Measurements from ENCODE around the gene ANK3. TPM values are rescaled to one million over a fixed set of nuclear protein-coding genes. Genes with fewer than 3 reads are reported as not detected.
A peak's percentile ranks its signal among the peaks of the same experiment; 100 is the strongest.

ANK3 gene
- total RNA-seq (2021): 69.0 to 69.6 TPM (median 69.3 TPM) in 3 replicates
- Bru-seq, nascent RNA: percentile 77 among the genes with signal in this experiment
- long read RNA-seq, experiment 1, transcript ANK3-202 (21 exons, 3,811 nt): major isoform, 15 of 104 reads
- long read RNA-seq, experiment 1, partial matches to known transcripts: 29 of 104 reads
- long read RNA-seq, experiment 1, other reads (novel, unspliced or antisense): 59 of 104 reads
- long read RNA-seq, experiment 2, partial matches to known transcripts: 15 of 48 reads
- long read RNA-seq, experiment 2, other reads (novel, unspliced or antisense): 31 of 48 reads
- long read RNA-seq, experiment 3, partial matches to known transcripts: 3 of 8 reads
- long read RNA-seq, experiment 3, other reads (novel, unspliced or antisense): 4 of 8 reads

DNA sequence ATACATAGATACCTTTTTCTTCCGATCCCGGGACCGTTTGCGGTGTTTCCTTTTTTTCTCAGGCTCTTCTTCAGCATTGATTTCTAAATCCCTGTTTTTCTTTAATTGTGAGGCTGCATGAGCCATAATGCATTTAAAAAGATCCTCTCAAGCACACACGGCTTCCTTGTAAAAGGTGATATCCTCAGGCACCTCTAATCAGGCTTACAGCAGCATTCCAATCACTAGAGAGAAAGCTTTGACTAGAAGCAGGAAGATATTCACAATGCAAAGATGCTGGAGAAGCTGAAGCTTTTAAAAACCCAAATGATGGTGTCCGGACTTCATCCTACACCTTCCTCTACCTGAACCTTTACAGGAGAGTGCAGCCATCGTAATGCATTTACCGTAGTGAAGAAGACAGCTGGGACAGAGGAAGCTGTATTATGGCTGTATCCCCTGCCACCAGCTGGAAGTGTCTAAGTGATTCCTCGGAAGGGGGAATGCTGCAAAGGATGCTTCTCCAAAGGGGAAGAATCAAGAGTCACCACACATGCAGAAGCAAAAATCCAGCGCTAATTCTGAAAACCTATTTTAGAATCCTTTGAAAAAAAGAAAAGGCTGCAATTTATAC, at the start of gene ANK3:
TSS of gene ANK3 (minus strand) at position 463 of the 613 bp plus-strand sequence. CDS start at position 126, 337 bp downstream.
- ATAC-seq: peak; percentile 34
- CTCF ChIA-PET: interaction anchor here (0.6 to 1.7 kb wide), 3 partner anchors 54 to 1425 kb away, joined by 3 to 5 read pairs (median 4); no protein-coding TSS in a partner anchor
- TF ChIP-seq NFYB (CRISPR knock-in tag; conservative IDR thresholded peaks at IDR 0.05; ENCODE audit: low read depth) (no peak), CBFB (CRISPR knock-in tag; IDR thresholded peaks at IDR 0.05; ENCODE audit: low read depth) (no peak), SP1 (CRISPR knock-in tag; conservative IDR thresholded peaks at IDR 0.05) (no peak), ZNF138 (CRISPR knock-in tag; conservative IDR thresholded peaks at IDR 0.05) (no peak), RELA (CRISPR knock-in tag; IDR thresholded peaks at IDR 0.05; ENCODE audit: borderline replicate concordance) (no peak), SMAD4 (CRISPR knock-in tag; IDR thresholded peaks at IDR 0.05) (no peak), RORB (CRISPR knock-in tag; IDR thresholded peaks at IDR 0.05) (no peak), ZBTB21 (CRISPR knock-in tag; IDR thresholded peaks at IDR 0.05; ENCODE audit: borderline replicate concordance) (no peak), ELF4 (CRISPR knock-in tag; IDR thresholded peaks at IDR 0.05; ENCODE audit: low read depth) (no peak)
- TF ChIP-seq, protein P1, sequence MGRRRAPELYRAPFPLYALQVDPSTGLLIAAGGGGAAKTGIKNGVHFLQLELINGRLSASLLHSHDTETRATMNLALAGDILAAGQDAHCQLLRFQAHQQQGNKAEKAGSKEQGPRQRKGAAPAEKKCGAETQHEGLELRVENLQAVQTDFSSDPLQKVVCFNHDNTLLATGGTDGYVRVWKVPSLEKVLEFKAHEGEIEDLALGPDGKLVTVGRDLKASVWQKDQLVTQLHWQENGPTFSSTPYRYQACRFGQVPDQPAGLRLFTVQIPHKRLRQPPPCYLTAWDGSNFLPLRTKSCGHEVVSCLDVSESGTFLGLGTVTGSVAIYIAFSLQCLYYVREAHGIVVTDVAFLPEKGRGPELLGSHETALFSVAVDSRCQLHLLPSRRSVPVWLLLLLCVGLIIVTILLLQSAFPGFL (CRISPR knock-in tag; IDR thresholded peaks at IDR 0.05; ENCODE audit: borderline replicate concordance): no peak
- TF ChIP-seq, protein P2, sequence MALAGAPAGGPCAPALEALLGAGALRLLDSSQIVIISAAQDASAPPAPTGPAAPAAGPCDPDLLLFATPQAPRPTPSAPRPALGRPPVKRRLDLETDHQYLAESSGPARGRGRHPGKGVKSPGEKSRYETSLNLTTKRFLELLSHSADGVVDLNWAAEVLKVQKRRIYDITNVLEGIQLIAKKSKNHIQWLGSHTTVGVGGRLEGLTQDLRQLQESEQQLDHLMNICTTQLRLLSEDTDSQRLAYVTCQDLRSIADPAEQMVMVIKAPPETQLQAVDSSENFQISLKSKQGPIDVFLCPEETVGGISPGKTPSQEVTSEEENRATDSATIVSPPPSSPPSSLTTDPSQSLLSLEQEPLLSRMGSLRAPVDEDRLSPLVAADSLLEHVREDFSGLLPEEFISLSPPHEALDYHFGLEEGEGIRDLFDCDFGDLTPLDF (CRISPR knock-in tag; IDR thresholded peaks at IDR 0.05): no peak
- TF ChIP-seq, protein P3, sequence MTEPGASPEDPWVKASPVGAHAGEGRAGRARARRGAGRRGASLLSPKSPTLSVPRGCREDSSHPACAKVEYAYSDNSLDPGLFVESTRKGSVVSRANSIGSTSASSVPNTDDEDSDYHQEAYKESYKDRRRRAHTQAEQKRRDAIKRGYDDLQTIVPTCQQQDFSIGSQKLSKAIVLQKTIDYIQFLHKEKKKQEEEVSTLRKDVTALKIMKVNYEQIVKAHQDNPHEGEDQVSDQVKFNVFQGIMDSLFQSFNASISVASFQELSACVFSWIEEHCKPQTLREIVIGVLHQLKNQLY (CRISPR knock-in tag; IDR thresholded peaks at IDR 0.05): no peak
- DNase-seq (ENCODE audit: low spot score): no peak
- Mint-ChIP-seq H3K27me3 (ENCODE audit: low read depth) (peaks cover 17% of the 10 kb centered on the region), H3K4me1 (peaks cover 32% of the 10 kb centered on the region), H3K36me3 (no peaks in the 10 kb centered on the region), H3K27ac (no peak within 1 kb of the TSS; the same call in 1 of the 2 replicates), H3K4me3 (no peak within 1 kb of the TSS), H3K9me3 (no peaks in the 10 kb centered on the region)
- POLR2A ChIA-PET: no interaction called here

GRCh38 chr10:60434418-60435046, 44.9 kb upstream of the ANK3 start:
- no peaks in the 10 kb centered on the region for H3K36me3 Mint-ChIP-seq
- DNase-seq (ENCODE audit: low spot score): peak; percentile 15
- no peak overlapping the region for H3K4me3 Mint-ChIP-seq
- no peak for TF ChIP-seq ZNF219 (CRISPR knock-in tag; IDR thresholded peaks at IDR 0.05; ENCODE audit: borderline replicate concordance)
- TF ChIP-seq, protein P4, sequence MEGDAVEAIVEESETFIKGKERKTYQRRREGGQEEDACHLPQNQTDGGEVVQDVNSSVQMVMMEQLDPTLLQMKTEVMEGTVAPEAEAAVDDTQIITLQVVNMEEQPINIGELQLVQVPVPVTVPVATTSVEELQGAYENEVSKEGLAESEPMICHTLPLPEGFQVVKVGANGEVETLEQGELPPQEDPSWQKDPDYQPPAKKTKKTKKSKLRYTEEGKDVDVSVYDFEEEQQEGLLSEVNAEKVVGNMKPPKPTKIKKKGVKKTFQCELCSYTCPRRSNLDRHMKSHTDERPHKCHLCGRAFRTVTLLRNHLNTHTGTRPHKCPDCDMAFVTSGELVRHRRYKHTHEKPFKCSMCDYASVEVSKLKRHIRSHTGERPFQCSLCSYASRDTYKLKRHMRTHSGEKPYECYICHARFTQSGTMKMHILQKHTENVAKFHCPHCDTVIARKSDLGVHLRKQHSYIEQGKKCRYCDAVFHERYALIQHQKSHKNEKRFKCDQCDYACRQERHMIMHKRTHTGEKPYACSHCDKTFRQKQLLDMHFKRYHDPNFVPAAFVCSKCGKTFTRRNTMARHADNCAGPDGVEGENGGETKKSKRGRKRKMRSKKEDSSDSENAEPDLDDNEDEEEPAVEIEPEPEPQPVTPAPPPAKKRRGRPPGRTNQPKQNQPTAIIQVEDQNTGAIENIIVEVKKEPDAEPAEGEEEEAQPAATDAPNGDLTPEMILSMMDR (IDR thresholded peaks at IDR 0.05): peak; percentile 52; the same call in 1 of the 2 replicates
- no peak overlapping the region for H3K27ac Mint-ChIP-seq
- peaks cover 13% of the 10 kb centered on the region for H3K4me1 Mint-ChIP-seq
- no peaks in the 10 kb centered on the region for H3K27me3 Mint-ChIP-seq (ENCODE audit: low read depth)
- peak; percentile 48; the same call in 1 of the 2 replicates for ATAC-seq
- ChIA-PET CTCF (interaction anchor here (0.7 kb wide), 1 partner anchor 226 kb away, joined by 3 read pairs; no protein-coding TSS in a partner anchor), POLR2A (no interaction called here)
- H3K9me3 Mint-ChIP-seq: no peaks in the 10 kb centered on the region

DNA sequence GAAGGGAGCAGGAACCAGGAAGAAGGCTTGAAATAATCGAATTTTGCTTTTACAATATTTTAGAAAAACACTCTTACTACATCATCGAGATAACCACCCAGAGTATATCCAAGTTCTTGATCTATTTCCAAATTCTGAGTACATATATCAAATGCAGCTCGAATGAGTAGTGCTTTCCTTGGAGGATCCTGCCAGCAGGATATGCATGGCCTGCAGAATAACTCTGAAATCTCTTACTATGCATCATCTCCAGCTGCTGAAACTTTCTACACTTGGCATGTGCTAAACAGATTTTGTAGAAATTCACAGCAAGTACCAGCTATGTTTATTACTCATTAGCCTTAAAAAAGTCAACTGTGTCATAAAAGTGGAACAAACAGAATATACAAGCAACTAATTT, 44.0 kb upstream of the ANK3 start:
- Mint-ChIP-seq H3K36me3 (no peaks in the 10 kb centered on the region), H3K27ac (no peak overlapping the region), H3K4me3 (no peak overlapping the region), H3K27me3 (ENCODE audit: low read depth) (no peaks in the 10 kb centered on the region), H3K4me1 (peaks cover 13% of the 10 kb centered on the region), H3K9me3 (no peaks in the 10 kb centered on the region)
- DNase-seq (ENCODE audit: low spot score) (no peak), ATAC-seq (no peak)
- ChIA-PET POLR2A (no interaction called here), CTCF (interaction anchor here (0.7 to 1.0 kb wide), 3 partner anchors 195 to 225 kb away, joined by 3 to 8 read pairs (median 3); no protein-coding TSS in a partner anchor)
- no peak for TF ChIP-seq NR2C2 (CRISPR knock-in tag; IDR thresholded peaks at IDR 0.05)
- no peak for TF ChIP-seq USF1 (CRISPR knock-in tag; IDR thresholded peaks at IDR 0.05)
- TF ChIP-seq TEAD1 (CRISPR knock-in tag; IDR thresholded peaks at IDR 0.05): no peak
- TF ChIP-seq, protein P5, sequence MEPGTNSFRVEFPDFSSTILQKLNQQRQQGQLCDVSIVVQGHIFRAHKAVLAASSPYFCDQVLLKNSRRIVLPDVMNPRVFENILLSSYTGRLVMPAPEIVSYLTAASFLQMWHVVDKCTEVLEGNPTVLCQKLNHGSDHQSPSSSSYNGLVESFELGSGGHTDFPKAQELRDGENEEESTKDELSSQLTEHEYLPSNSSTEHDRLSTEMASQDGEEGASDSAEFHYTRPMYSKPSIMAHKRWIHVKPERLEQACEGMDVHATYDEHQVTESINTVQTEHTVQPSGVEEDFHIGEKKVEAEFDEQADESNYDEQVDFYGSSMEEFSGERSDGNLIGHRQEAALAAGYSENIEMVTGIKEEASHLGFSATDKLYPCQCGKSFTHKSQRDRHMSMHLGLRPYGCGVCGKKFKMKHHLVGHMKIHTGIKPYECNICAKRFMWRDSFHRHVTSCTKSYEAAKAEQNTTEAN (CRISPR knock-in tag; IDR thresholded peaks at IDR 0.05): no peak
- no peak for TF ChIP-seq IRF1 (CRISPR knock-in tag; IDR thresholded peaks at IDR 0.05)
- no peak for TF ChIP-seq FOXJ3 (CRISPR knock-in tag; IDR thresholded peaks at IDR 0.05; ENCODE audit: borderline replicate concordance)
- TF ChIP-seq, protein P6, sequence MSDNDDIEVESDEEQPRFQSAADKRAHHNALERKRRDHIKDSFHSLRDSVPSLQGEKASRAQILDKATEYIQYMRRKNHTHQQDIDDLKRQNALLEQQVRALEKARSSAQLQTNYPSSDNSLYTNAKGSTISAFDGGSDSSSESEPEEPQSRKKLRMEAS (CRISPR knock-in tag; IDR thresholded peaks at IDR 0.05): no peak
- TF ChIP-seq IRF2 (CRISPR knock-in tag; IDR thresholded peaks at IDR 0.05; ENCODE audit: borderline replicate concordance, low read depth): no peak
- TF ChIP-seq SMAD4 (CRISPR knock-in tag; IDR thresholded peaks at IDR 0.05): no peak

Data from WTC11 (cell line).